CD4-positive, alpha-beta T cell (primary cell): ENCODE results near the gene ARHGEF6. TPM values are rescaled to one million over a fixed set of nuclear protein-coding genes. Genes with fewer than 3 reads are reported as not detected.
A peak's percentile ranks its signal among the peaks of the same experiment; 100 is the strongest.

ENCODE experiments used
- ATAC-seq: fragments of 200-7000 bp; cut with Tn5 transposase; one replicate; pipeline ENCODE4 v1.10.0; 2022; ENCODE audit warnings: mild to moderate bottlenecking; ENCODE audit not compliant: poor library complexity
- CTCF ChIA-PET: fragments of 350-600 bp; sonication (Branson Sonifier 250); formaldehyde crosslinking; loops from one replicate; lab custom pipeline; 2021; ENCODE audit warnings: antibody characterized with exemption, inconsistent platforms; lab: Charles Lee
- POLR2A ChIA-PET: fragments of 350-600 bp; sonication (Branson Sonifier 250); formaldehyde crosslinking; loops from one replicate; lab custom pipeline; 2021; ENCODE audit warnings: antibody characterized with exemption, inconsistent platforms; lab: Charles Lee
- DNase-seq, 14 experiments: peaks; one replicate each; pipeline ENCODE4 v3.0.0-alpha.2; 2013 to 2020; ENCODE audit warnings: mixed read lengths in 2 of 14
- H3K27ac ChIP-seq, 2 donors: one replicate each; pipeline versions ENCODE4 v1.5.1 to v1.7.0; 2013; ENCODE audit warnings: low read length in 2 of 2, low read depth in 1 of 2, mild to moderate bottlenecking in 1 of 2
- H3K27me3 ChIP-seq, 2 experiments: 1 replicate in 1 of 2; 2 replicates in 1 of 2; pipeline versions ENCODE4 v1.6.1 to v1.7.0; 2013; ENCODE audit warnings: low read length in 2 of 2, control low read depth in 1 of 2, mild to moderate bottlenecking in 1 of 2, moderate library complexity in 1 of 2; ENCODE audit not compliant: insufficient read depth in 2 of 2, control insufficient read depth in 1 of 2
- H3K36me3 ChIP-seq: one replicate; pipeline ENCODE4 v1.6.1; 2013; ENCODE audit warnings: low read length, control low read depth; ENCODE audit not compliant: insufficient read depth
- H3K4me1 ChIP-seq: one replicate; pipeline ENCODE4 v1.6.1; 2013; ENCODE audit warnings: low read length, control low read depth; ENCODE audit not compliant: insufficient read depth
- H3K4me3 ChIP-seq: one replicate; pipeline ENCODE4 v1.5.1; 2013; ENCODE audit warnings: mild to moderate bottlenecking, low read length, moderate library complexity
- H3K9me3 ChIP-seq, 2 experiments: 1 replicate in 1 of 2; 2 replicates in 1 of 2; pipeline versions ENCODE4 v1.6.1 to v1.7.0; 2013; ENCODE audit warnings: low read length in 2 of 2, mild to moderate bottlenecking in 2 of 2, control low read depth in 1 of 2, moderate library complexity in 1 of 2; ENCODE audit not compliant: control insufficient read depth in 1 of 2, insufficient read depth in 1 of 2
- H3K27ac Mint-ChIP-seq: one replicate; pipeline ENCODE4 v1.8.0; 2020; ENCODE audit warnings: mixed read lengths
- H3K27me3 Mint-ChIP-seq: one replicate; pipeline ENCODE4 v1.8.0; 2021; ENCODE audit warnings: mixed read lengths
- H3K36me3 Mint-ChIP-seq: one replicate; pipeline ENCODE4 v1.8.0; 2021; ENCODE audit warnings: low read depth, mixed read lengths
- H3K4me1 Mint-ChIP-seq: one replicate; pipeline ENCODE4 v1.8.0; 2021; ENCODE audit warnings: low read depth, mixed read lengths
- H3K4me3 Mint-ChIP-seq: one replicate; pipeline ENCODE4 v1.8.0; 2020; ENCODE audit warnings: mild to moderate bottlenecking, mixed read lengths
- H3K9me3 Mint-ChIP-seq: one replicate; pipeline ENCODE4 v1.8.0; 2020; ENCODE audit warnings: mixed read lengths
- intact Hi-C, 2 experiments: fragments of 100-400 bp; cut with DNase I in 1 of 2; cut with micrococcal nuclease in 1 of 2; formaldehyde crosslinking; loops; one replicate each; pipeline versions ENCODE4 v1.15.1 to v1.9.0; 2023 to 2025; cut with DNase I, micrococcal nuclease
- total RNA-seq, 174 experiments: library from RNA in 2 of 174; stranded (reverse) in 2 of 174; gene quantifications; one replicate each; pipeline ENCODE4 v1.2.3 and lab custom pipeline; 2021 to 2026
- TF ChIP-seq, protein P1 (sequence below): fragments of 200-600 bp; IDR thresholded peaks from one replicate; pipeline ENCODE4 v1.8.0; 2022; ENCODE audit warnings: antibody characterized with exemption, mild to moderate bottlenecking

The ARHGEF6 gene
- total RNA-seq, 2 experiments from 2014 or later: 43.3 to 45.3 TPM

DNA sequence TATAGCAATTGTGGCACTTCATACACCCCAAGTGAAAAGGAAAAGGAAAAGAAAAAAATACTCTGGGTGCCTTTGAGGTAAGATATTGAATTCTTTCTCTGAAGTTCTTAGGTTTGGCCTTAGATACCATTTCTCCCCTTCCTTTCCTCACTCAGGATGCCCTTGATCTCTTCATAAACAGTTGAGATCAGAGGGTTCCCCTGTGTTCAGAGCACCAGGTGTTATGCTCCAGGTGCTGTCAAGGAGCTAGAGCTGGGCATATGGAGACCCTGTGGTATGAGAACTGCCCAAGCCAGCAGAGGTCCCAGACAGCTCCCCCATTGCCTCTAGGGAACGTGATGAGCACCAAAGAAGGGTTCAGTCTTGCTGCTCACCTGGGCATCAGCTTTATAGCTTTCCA is 149.9 kb downstream of the ARHGEF6 start:
- peak overlapping the region; percentile 48 to 65 for H3K27ac ChIP-seq
- H3K27me3 Mint-ChIP-seq: no peaks in the 10 kb centered on the region
- no peaks in the 10 kb centered on the region for H3K9me3 ChIP-seq
- ATAC-seq: peak; percentile 39
- no peaks in the 10 kb centered on the region for H3K36me3 Mint-ChIP-seq
- CTCF ChIA-PET: no interaction called here
- H3K9me3 Mint-ChIP-seq: no peaks in the 10 kb centered on the region
- H3K27me3 ChIP-seq: no peaks in the 10 kb centered on the region
- DNase-seq: peak in 4 of 14 experiments; percentile 13 to 50 (median 46)
- H3K27ac Mint-ChIP-seq: peak overlapping the region; percentile 84
- peaks cover 74% of the 10 kb centered on the region for H3K4me1 ChIP-seq
- H3K4me3 Mint-ChIP-seq: peak overlapping the region; percentile 79
- no peaks in the 10 kb centered on the region for H3K36me3 ChIP-seq
- H3K4me3 ChIP-seq: no peak overlapping the region
- TF ChIP-seq, protein P1, sequence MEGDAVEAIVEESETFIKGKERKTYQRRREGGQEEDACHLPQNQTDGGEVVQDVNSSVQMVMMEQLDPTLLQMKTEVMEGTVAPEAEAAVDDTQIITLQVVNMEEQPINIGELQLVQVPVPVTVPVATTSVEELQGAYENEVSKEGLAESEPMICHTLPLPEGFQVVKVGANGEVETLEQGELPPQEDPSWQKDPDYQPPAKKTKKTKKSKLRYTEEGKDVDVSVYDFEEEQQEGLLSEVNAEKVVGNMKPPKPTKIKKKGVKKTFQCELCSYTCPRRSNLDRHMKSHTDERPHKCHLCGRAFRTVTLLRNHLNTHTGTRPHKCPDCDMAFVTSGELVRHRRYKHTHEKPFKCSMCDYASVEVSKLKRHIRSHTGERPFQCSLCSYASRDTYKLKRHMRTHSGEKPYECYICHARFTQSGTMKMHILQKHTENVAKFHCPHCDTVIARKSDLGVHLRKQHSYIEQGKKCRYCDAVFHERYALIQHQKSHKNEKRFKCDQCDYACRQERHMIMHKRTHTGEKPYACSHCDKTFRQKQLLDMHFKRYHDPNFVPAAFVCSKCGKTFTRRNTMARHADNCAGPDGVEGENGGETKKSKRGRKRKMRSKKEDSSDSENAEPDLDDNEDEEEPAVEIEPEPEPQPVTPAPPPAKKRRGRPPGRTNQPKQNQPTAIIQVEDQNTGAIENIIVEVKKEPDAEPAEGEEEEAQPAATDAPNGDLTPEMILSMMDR: no peak
- POLR2A ChIA-PET: interaction anchor here (0.6 to 6.5 kb wide), 8 partner anchors 9 to 44 kb away, joined by 3 to 70 read pairs (median 6); no protein-coding TSS in a partner anchor
- H3K4me1 Mint-ChIP-seq: peaks cover 92% of the 10 kb centered on the region
- intact Hi-C loops: loop anchor here in 1 of 2 experiments (10.0 kb wide), 1 partner anchor 54 kb away; no protein-coding TSS in a partner anchor

DNA sequence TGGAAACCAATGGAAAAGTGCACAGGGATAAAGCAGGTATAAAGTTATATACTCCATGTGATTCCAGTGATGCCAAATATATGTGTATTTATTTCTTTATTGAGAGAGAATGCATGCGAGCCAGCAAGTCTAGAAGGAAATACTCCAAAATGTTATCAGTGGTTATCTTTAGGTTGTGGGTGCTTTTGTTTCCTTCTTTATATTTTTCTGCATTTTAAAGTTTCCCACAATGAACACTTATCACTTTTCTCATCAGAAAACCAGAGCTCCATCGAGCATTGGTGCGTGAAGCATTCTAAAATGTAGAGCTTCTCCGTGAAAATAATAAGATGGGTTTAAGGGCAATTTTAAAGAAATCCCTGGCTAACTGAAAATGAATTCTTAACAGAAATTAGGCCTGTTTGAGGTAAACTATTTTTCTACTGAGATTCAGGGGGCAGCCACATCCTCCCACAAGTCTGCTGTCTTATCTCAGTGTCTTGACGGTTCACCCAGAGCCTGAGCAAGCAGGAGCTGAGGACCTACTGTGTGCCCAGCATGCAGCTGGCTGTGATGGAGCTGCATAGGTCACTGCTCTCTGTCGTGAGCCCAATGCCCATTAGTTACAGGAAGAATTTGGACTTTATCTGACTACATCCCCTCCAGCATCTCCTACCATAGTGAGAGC is 151.5 kb downstream of the ARHGEF6 start:
- Mint-ChIP-seq H3K9me3 (no peaks in the 10 kb centered on the region), H3K27me3 (no peaks in the 10 kb centered on the region), H3K36me3 (no peaks in the 10 kb centered on the region), H3K4me1 (peaks cover 95% of the 10 kb centered on the region), H3K27ac (peak overlapping the region; percentile 84), H3K4me3 (peak overlapping the region; percentile 79)
- peak; percentile 27 for ATAC-seq
- peak overlapping the region; percentile 43 to 48 for H3K27ac ChIP-seq
- H3K36me3 ChIP-seq: no peaks in the 10 kb centered on the region
- ChIA-PET CTCF (interaction anchor here (3.6 kb wide), 1 partner anchor 66 kb away, joined by 13 read pairs; no protein-coding TSS in a partner anchor), POLR2A (interaction anchor here (0.7 to 6.5 kb wide), 15 partner anchors 10 to 139 kb away, joined by 3 to 70 read pairs (median 5); no protein-coding TSS in a partner anchor)
- TF ChIP-seq, protein P1: no peak
- H3K9me3 ChIP-seq: no peaks in the 10 kb centered on the region
- no peaks in the 10 kb centered on the region for H3K27me3 ChIP-seq
- no peak overlapping the region for H3K4me3 ChIP-seq
- intact Hi-C loops: no loop called here
- peak in 4 of 14 experiments; percentile 33 to 60 (median 46) for DNase-seq
- H3K4me1 ChIP-seq: peaks cover 75% of the 10 kb centered on the region

DNA sequence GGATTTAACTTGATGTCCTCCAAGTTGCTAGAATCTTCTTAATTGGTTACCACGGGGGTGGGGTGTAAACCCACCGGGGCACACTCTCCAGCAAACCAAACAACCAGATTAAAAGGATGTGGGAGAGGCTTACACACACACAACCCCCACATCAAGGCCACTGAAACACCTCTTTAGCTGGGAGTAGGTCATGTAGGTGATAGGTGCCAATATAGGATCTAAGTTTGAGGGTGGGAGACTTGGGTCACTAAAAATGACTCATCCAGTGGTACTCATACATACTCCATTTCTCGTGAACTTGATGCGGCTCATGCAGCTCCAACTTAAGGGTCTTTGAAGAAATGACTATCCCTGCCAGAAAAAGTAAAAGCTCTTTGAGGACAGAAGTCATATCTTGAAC is 153.3 kb downstream of the ARHGEF6 start:
- Mint-ChIP-seq H3K27me3 (no peaks in the 10 kb centered on the region), H3K4me1 (peaks cover 99% of the 10 kb centered on the region), H3K27ac (peak overlapping the region; percentile 69), H3K9me3 (no peaks in the 10 kb centered on the region), H3K4me3 (peak overlapping the region; percentile 64), H3K36me3 (no peaks in the 10 kb centered on the region)
- TF ChIP-seq, protein P1: no peak
- no peaks in the 10 kb centered on the region for H3K9me3 ChIP-seq
- POLR2A ChIA-PET: interaction anchor here (0.9 to 6.5 kb wide), 11 partner anchors 8 to 253 kb away, joined by 3 to 70 read pairs (median 7); partner anchors contain the start of gene RBMX
- intact Hi-C loops: no loop called here
- H3K36me3 ChIP-seq: no peaks in the 10 kb centered on the region
- H3K4me1 ChIP-seq: peaks cover 68% of the 10 kb centered on the region
- ATAC-seq: peak; percentile 31
- peak in 4 of 14 experiments; percentile 11 to 70 (median 60) for DNase-seq
- H3K27me3 ChIP-seq: no peaks in the 10 kb centered on the region
- CTCF ChIA-PET: interaction anchor here (1.4 to 3.6 kb wide), 2 partner anchors 19 to 67 kb away, joined by 3 to 13 read pairs; no protein-coding TSS in a partner anchor
- peak overlapping the region; percentile 13 to 62 for H3K27ac ChIP-seq
- no peak overlapping the region for H3K4me3 ChIP-seq
